Measurements from ENCODE around the gene LNX2. TPM values are rescaled to one million over a fixed set of nuclear protein-coding genes. Genes with fewer than 3 reads are reported as not detected.

Gene LNX2
- polyA plus RNA-seq, 1 donor (not counting 4 experiments of a cell fraction or from before 2014, with no cell fraction given) = 17.0 TPM

DNA sequence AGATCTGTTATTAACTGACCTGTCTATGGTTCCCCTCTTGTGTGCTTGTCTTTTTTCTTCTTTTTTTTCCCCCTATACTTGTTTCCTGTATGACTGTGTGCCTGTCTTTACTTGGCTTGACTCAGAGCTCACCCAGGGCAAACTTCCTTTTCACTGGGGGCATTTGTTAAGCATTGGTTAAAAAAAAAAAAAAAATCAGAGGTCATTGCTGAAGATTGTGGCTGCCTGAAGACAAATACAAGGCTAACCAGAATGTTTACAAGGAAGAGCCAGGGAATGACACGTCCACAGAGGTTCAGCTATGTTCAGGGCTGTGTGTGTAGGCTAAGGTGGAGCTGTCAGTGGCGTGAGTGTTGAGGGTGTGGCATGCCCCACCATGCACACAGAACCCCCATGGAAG is 47.1 kb downstream of the LNX2 start:
- no peak for DNase-seq (ENCODE audit: low read depth, low spot score)
- H3K79me2 ChIP-seq (ENCODE audit: control insufficient read depth, insufficient read depth, low read length) = peaks cover 46% of the 10 kb centered on the region
- TF ChIP-seq, protein P1, sequence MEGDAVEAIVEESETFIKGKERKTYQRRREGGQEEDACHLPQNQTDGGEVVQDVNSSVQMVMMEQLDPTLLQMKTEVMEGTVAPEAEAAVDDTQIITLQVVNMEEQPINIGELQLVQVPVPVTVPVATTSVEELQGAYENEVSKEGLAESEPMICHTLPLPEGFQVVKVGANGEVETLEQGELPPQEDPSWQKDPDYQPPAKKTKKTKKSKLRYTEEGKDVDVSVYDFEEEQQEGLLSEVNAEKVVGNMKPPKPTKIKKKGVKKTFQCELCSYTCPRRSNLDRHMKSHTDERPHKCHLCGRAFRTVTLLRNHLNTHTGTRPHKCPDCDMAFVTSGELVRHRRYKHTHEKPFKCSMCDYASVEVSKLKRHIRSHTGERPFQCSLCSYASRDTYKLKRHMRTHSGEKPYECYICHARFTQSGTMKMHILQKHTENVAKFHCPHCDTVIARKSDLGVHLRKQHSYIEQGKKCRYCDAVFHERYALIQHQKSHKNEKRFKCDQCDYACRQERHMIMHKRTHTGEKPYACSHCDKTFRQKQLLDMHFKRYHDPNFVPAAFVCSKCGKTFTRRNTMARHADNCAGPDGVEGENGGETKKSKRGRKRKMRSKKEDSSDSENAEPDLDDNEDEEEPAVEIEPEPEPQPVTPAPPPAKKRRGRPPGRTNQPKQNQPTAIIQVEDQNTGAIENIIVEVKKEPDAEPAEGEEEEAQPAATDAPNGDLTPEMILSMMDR (optimal IDR thresholded peaks at IDR 0.05 in 1 of 3, IDR thresholded peaks at IDR 0.05 in 1 of 3, conservative IDR thresholded peaks at IDR 0.05 in 1 of 3; ENCODE audit: extremely low read depth in 1 of 3, insufficient read depth in 2 of 3, low read length in 3 of 3) = no peak
- TF ChIP-seq EZH2 (IDR thresholded peaks at IDR 0.05; ENCODE audit: low read length) = no peak
- H3K27ac ChIP-seq (ENCODE audit: control insufficient read depth, insufficient read depth, low read length) = peak overlapping the region; percentile 48
- no peaks in the 10 kb centered on the region for H3K9me1 ChIP-seq (ENCODE audit: control insufficient read depth, extremely low read depth, insufficient read depth, low read length)
- peaks cover 34% of the 10 kb centered on the region for H3K4me1 ChIP-seq (ENCODE audit: control insufficient read depth, extremely low read depth, insufficient read depth, low read length)
- H4K20me1 ChIP-seq (ENCODE audit: control insufficient read depth, extremely low read depth, insufficient read depth, low read length) = no peaks in the 10 kb centered on the region
- FAIRE-seq = peak; percentile 68
- peaks cover 2 to 4% of the 10 kb centered on the region in 2 experiments for H3K36me3 ChIP-seq (ENCODE audit: control insufficient read depth in 2 of 2, extremely low read depth in 1 of 2, insufficient read depth in 2 of 2, low read length in 2 of 2)
- H3K27me3 ChIP-seq (ENCODE audit: control insufficient read depth, extremely low read depth, insufficient read depth, low read length) = no peaks in the 10 kb centered on the region
- peak overlapping the region; percentile 50 for H2AFZ ChIP-seq (ENCODE audit: control insufficient read depth, low read length)
- H3K4me3 ChIP-seq (ENCODE audit: control insufficient read depth in 2 of 3, extremely low read depth in 1 of 3, insufficient read depth in 2 of 3, low read depth in 1 of 3, low read length in 3 of 3) = no peak overlapping the region
- peak overlapping the region; percentile 13 for H3K9ac ChIP-seq (ENCODE audit: control insufficient read depth, extremely low read depth, insufficient read depth, low read length)
- no peaks in the 10 kb centered on the region for H3K9me3 ChIP-seq (ENCODE audit: control insufficient read depth, low read depth, low read length)
- peak overlapping the region; percentile 34 for H3K4me2 ChIP-seq (ENCODE audit: control insufficient read depth, extremely low read depth, insufficient read depth, low read depth, low read length)
- dilution Hi-C loops (cut with MboI; ENCODE audit: extremely low pct_ligation_motif_present, low sequenced_read_pairs) = no loop called here

DNA sequence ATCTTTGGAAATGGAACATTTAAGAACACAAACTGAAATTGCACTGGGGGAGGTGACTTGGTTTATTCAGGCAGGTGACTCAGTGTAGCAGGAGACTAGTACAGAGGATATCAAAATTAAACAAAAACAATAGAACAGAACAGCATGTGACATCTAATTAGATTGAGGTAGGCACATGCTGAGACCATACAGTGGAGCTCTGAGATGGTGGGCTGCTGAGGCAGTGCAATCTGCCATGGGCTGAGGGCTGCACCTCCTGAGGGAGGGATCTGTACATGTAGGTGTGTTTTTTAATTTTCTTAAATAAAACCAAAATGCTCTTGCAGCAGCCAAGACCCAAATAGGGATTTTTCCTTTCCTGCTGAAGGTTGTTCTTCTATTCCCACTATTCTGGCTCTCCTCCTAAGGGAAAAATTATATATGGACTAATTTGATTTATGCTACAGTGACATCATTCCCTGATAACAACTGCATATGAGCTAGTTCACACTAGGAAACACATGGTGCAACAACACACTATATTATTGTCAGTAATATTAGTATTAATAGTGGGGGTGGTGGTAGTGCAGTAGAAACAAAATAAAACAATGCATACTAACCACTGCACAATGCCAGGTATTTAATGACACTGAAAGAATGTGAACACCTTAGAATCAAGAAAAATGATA is 48.0 kb downstream of the LNX2 start:
- DNase-seq (ENCODE audit: low read depth, low spot score) (no peak), FAIRE-seq (no peak)
- no peak for TF ChIP-seq EZH2 (IDR thresholded peaks at IDR 0.05; ENCODE audit: low read length)
- TF ChIP-seq, protein P1 (optimal IDR thresholded peaks at IDR 0.05 in 1 of 3, IDR thresholded peaks at IDR 0.05 in 1 of 3, conservative IDR thresholded peaks at IDR 0.05 in 1 of 3; ENCODE audit: extremely low read depth in 1 of 3, insufficient read depth in 2 of 3, low read length in 3 of 3) = no peak
- Histone ChIP-seq H3K4me3 (ENCODE audit: control insufficient read depth in 2 of 3, extremely low read depth in 1 of 3, insufficient read depth in 2 of 3, low read depth in 1 of 3, low read length in 3 of 3) (no peak overlapping the region), H3K9me1 (ENCODE audit: control insufficient read depth, extremely low read depth, insufficient read depth, low read length) (no peaks in the 10 kb centered on the region), H3K36me3 (ENCODE audit: control insufficient read depth in 2 of 2, extremely low read depth in 1 of 2, insufficient read depth in 2 of 2, low read length in 2 of 2) (peaks cover 4 to 5% of the 10 kb centered on the region in 2 experiments), H3K27me3 (ENCODE audit: control insufficient read depth, extremely low read depth, insufficient read depth, low read length) (no peaks in the 10 kb centered on the region), H2AFZ (ENCODE audit: control insufficient read depth, low read length) (no peak overlapping the region), H4K20me1 (ENCODE audit: control insufficient read depth, extremely low read depth, insufficient read depth, low read length) (no peaks in the 10 kb centered on the region), H3K9ac (ENCODE audit: control insufficient read depth, extremely low read depth, insufficient read depth, low read length) (no peak overlapping the region), H3K79me2 (ENCODE audit: control insufficient read depth, insufficient read depth, low read length) (peaks cover 43% of the 10 kb centered on the region), H3K27ac (ENCODE audit: control insufficient read depth, insufficient read depth, low read length) (peak overlapping the region; percentile 48), H3K9me3 (ENCODE audit: control insufficient read depth, low read depth, low read length) (no peaks in the 10 kb centered on the region), H3K4me1 (ENCODE audit: control insufficient read depth, extremely low read depth, insufficient read depth, low read length) (peaks cover 33% of the 10 kb centered on the region), H3K4me2 (ENCODE audit: control insufficient read depth, extremely low read depth, insufficient read depth, low read depth, low read length) (no peak overlapping the region)
- dilution Hi-C loops (cut with MboI; ENCODE audit: extremely low pct_ligation_motif_present, low sequenced_read_pairs) = no loop called here
